ENCODE measurements around the gene ANKMY1. TPM values are rescaled to one million over a fixed set of nuclear protein-coding genes. Genes with fewer than 3 reads are reported as not detected.

ANKMY1 gene
- total and polyA plus RNA-seq, 2 of the 8 experiments (the other 6 are each of a cell fraction or from before 2014, with no cell fraction given) = 4.5 to 4.8 TPM

GRCh38 chr2:240583774-240584173, 26.0 kb upstream of the ANKMY1 start:
- Histone ChIP-seq H3K79me2 (ENCODE audit: control insufficient read depth in 1 of 2, insufficient read depth in 2 of 2, low read length in 2 of 2) (peaks cover 4 to 38% of the 10 kb centered on the region in 2 experiments; a peak in 3 of 4 replicates), H4K5ac (ENCODE audit: insufficient read length, low read depth, low read length) (no peak overlapping the region), H2BK5ac (ENCODE audit: low read depth, low read length) (no peak overlapping the region), H3K9ac (replicated peaks in 1 of 4; ENCODE audit: extremely low read depth in 1 of 4, low read depth in 3 of 4, low read length in 3 of 4) (no peak overlapping the region), H3K23me2 (ENCODE audit: low read depth, low read length) (peaks cover 12% of the 10 kb centered on the region; the same call in 1 of the 2 replicates), H3K4me1 (replicated peaks in 1 of 4; ENCODE audit: control insufficient read depth in 3 of 4, insufficient read depth in 4 of 4, low read length in 3 of 4) (peaks cover 0 to 23% (median 11%) of the 10 kb centered on the region in 4 experiments; a peak in 6 of 7 replicates), H3K27ac (ENCODE audit: low read depth, low read length) (no peak overlapping the region), H4K20me1 (replicated peaks in 1 of 2; ENCODE audit: control insufficient read depth in 1 of 2, insufficient read depth in 2 of 2, low read length in 2 of 2) (peaks cover 10 to 34% of the 10 kb centered on the region in 2 experiments), H4K8ac (ENCODE audit: extremely low read depth, insufficient read depth, low read length) (no peak overlapping the region), H3K18ac (ENCODE audit: extremely low read depth, low read length) (no peak overlapping the region), H2AK5ac (ENCODE audit: low read depth, low read length) (no peak overlapping the region), H3K36me3 (ENCODE audit: control insufficient read depth in 2 of 4, insufficient read depth in 4 of 4, low read length in 3 of 4) (no peaks in the 10 kb centered on the region), H3K4me3 (ENCODE audit: extremely low read depth in 1 of 4, insufficient read depth in 2 of 4, low read depth in 3 of 4, low read length in 4 of 4) (no peak overlapping the region), H2BK20ac (ENCODE audit: low read length) (no peak overlapping the region), H3K79me1 (ENCODE audit: low read depth, low read length) (peaks cover 15% of the 10 kb centered on the region), H3K27me3 (replicated peaks in 1 of 4; ENCODE audit: control insufficient read depth in 3 of 4, extremely low read depth in 1 of 4, insufficient read depth in 3 of 4, low read length in 3 of 4) (no peaks in the 10 kb centered on the region), H2BK12ac (ENCODE audit: low read depth, low read length) (no peak overlapping the region), H2BK15ac (ENCODE audit: low read length) (no peak overlapping the region), H4K91ac (replicated peaks; ENCODE audit: insufficient read length, low read length) (no peak overlapping the region), H2AFZ (ENCODE audit: low read length) (no peak overlapping the region), H3K9me3 (ENCODE audit: insufficient read depth in 2 of 2, low read depth in 1 of 2, low read length in 1 of 2) (no peaks in the 10 kb centered on the region), H3K23ac (ENCODE audit: insufficient read length) (no peak overlapping the region), H3K4ac (replicated peaks; ENCODE audit: insufficient read length, low read depth, low read length) (no peak overlapping the region), H3K56ac (replicated peaks; ENCODE audit: insufficient read length, low read depth, low read length) (no peak overlapping the region), H3K4me2 (ENCODE audit: insufficient read depth in 1 of 2, low read depth in 2 of 2, low read length in 2 of 2) (no peak overlapping the region), H3K14ac (ENCODE audit: insufficient read length) (no peak overlapping the region), H2BK120ac (replicated peaks; ENCODE audit: low read depth, low read length) (no peak overlapping the region)
- TF ChIP-seq POLR2AphosphoS5 (IDR thresholded peaks at IDR 0.05; ENCODE audit: low read depth, low read length) = no peak
- no peak for TF ChIP-seq SIRT6 (IDR thresholded peaks at IDR 0.05; ENCODE audit: low read length)
- TF ChIP-seq CBX5 (IDR thresholded peaks at IDR 0.05; ENCODE audit: low read depth, low read length) = no peak
- TF ChIP-seq EP300 (IDR thresholded peaks at IDR 0.05; ENCODE audit: borderline replicate concordance in 1 of 2, low read depth in 2 of 2, low read length in 2 of 2) = no peak
- 80% methylated on average over 4 of the region's 4 CpGs; no CpG with 5 or more reads in 1 of the 2 experiments for WGBS, 2 experiments (ENCODE audit: extremely low coverage in 1 of 2, insufficient coverage in 1 of 2, insufficient read length in 1 of 2, insufficient replicate concordance in 2 of 2, low coverage in 1 of 2, low lambda C conversion rate in 2 of 2, missing lambda C conversion rate in 1 of 2)
- no peak for FAIRE-seq
- ChIA-PET CTCF (ENCODE audit: partially characterized antibody) (interaction anchor here (1.0 to 4.8 kb wide), 2 partner anchors 9 to 18 kb away, joined by 3 to 37 read pairs; no protein-coding TSS in a partner anchor), POLR2A (ENCODE audit: partially characterized antibody) (interaction anchor here (1.2 kb wide), 1 partner anchor 11 kb away, joined by 4 read pairs; no protein-coding TSS in a partner anchor)
- no peak for DNase-seq (ENCODE audit: low read depth in 1 of 2, low spot score in 2 of 2)
